Amniotic stem cell (primary cell): ENCODE results near the gene MYO1B.
A peak's percentile ranks its signal among the peaks of the same experiment; 100 is the strongest.

Source experiments
- DNase-seq: peaks from one replicate; lab custom pipeline; 2025; lab: John Stamatoyannopoulos, UW

Gene MYO1B

GRCh38 chr2:191226196-191226595 lies 19.0 kb upstream of the MYO1B start:
- DNase-seq, result no peak

GRCh38 chr2:191228333-191228732 lies 16.9 kb upstream of the MYO1B start:
- DNase-seq, result no peak

- no peak for DNase-seq
Observed at GRCh38 chr2:191228861-191229260, 16.3 kb upstream of the MYO1B start.

- no peak for DNase-seq
Observed at GRCh38 chr2:191230174-191230573, 15.0 kb upstream of the MYO1B start.

GRCh38 chr2:191231995-191232394 lies 13.2 kb upstream of the MYO1B start:
- DNase-seq, result no peak

- no peak for DNase-seq
Observed at GRCh38 chr2:191233533-191233932, 11.7 kb upstream of the MYO1B start.

GRCh38 chr2:191234376-191234775 lies 10.8 kb upstream of the MYO1B start:
- no peak for DNase-seq

GRCh38 chr2:191240871-191241270 lies 4.3 kb upstream of the MYO1B start:
- DNase-seq, result no peak

- no peak for DNase-seq
Observed at GRCh38 chr2:191241418-191241817, 3.8 kb upstream of the MYO1B start.

GRCh38 chr2:191243154-191243553 lies 2.0 kb upstream of the MYO1B start:
- DNase-seq, result no peak

GRCh38 chr2:191244350-191244749 lies 854 bp upstream of the MYO1B start:
- DNase-seq, result no peak

- DNase-seq, result peak; percentile 47
Observed at GRCh38 chr2:191245869-191246531, 796 bp downstream of the MYO1B start.

- no peak for DNase-seq
Observed at GRCh38 chr2:191246820-191247380, 1.7 kb downstream of the MYO1B start.

GRCh38 chr2:191247381-191248057 lies 2.3 kb downstream of the MYO1B start:
- peak; percentile 83 for DNase-seq

- no peak for DNase-seq
Observed at GRCh38 chr2:191249156-191249813, 4.1 kb downstream of the MYO1B start.

GRCh38 chr2:191250400-191250799 lies 5.2 kb downstream of the MYO1B start:
- no peak for DNase-seq

GRCh38 chr2:191250986-191251385 lies 5.8 kb downstream of the MYO1B start:
- DNase-seq, result no peak

- no peak for DNase-seq
Observed at GRCh38 chr2:191252699-191253098, 7.5 kb downstream of the MYO1B start.

- no peak for DNase-seq
Observed at GRCh38 chr2:191253476-191253875, 8.3 kb downstream of the MYO1B start.

GRCh38 chr2:191255271-191255670 lies 10.1 kb downstream of the MYO1B start:
- DNase-seq, result no peak

GRCh38 chr2:191255756-191256312 lies 10.6 kb downstream of the MYO1B start:
- DNase-seq, result no peak

- no peak for DNase-seq
Observed at GRCh38 chr2:191257934-191258333, 12.7 kb downstream of the MYO1B start.

GRCh38 chr2:191258996-191259395 lies 13.8 kb downstream of the MYO1B start:
- DNase-seq, result no peak
